Measurements from ENCODE around the gene DDX1.

DNA sequence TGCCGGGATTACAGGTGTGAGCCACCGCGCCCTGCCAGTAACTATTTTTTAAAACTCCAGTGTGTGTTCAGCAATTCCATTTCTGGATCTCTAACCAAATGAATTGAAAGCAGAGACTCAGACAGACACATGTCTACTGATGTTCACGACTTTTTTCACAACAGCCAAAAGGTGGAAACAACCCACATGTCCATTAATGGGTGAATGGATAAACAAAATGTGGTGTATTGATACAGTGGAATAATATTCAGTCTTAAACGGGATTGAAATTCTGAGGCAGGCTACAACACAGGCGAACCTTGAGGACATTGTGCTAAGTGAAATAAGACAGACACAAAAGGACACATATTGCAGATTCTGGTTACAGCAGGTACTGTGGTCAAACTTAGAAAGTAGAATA lies 55.0 kb downstream of the DDX1 start:
- no peak for TF ChIP-seq TAF1 (IDR thresholded peaks at IDR 0.05; ENCODE audit: borderline replicate concordance, insufficient read depth, low read length)
- TF ChIP-seq REST (IDR thresholded peaks at IDR 0.05; ENCODE audit: insufficient read depth in 1 of 2, low read depth in 2 of 2, low read length in 2 of 2): no peak
- TF ChIP-seq SIN3A (IDR thresholded peaks at IDR 0.05; ENCODE audit: borderline replicate concordance, insufficient read depth, low read length): no peak

Measured in PFSK-1 (cell line).